SK-N-SH (cell line): ENCODE measurements around the gene ACADS. TPM values are rescaled to one million over a fixed set of nuclear protein-coding genes. Genes with fewer than 3 reads are reported as not detected.

Experiments
- CTCF ChIA-PET: fragments of 300-600, 350-600 bp; formaldehyde crosslinking; extraction: SDS; loops from one replicate; lab custom pipeline; 2021; lab: Yijun Ruan, JAX
- POLR2A ChIA-PET: fragments of 350-600 bp; sonication (Branson Sonifier 250); formaldehyde crosslinking; extraction: SDS; loops from one replicate; lab custom pipeline; 2020; ENCODE audit warnings: antibody characterized with exemption, inconsistent platforms; lab: Yijun Ruan, JAX
- DNase-seq: peaks from one replicate; pipeline ENCODE4 v3.0.0; 2012
- H2AFZ ChIP-seq: fragments of 200-600 bp; sonication (generic); 2 replicates; pipeline ENCODE4 v1.8.1; 2016; ENCODE audit warnings: antibody characterized with exemption, mild to moderate bottlenecking, low read depth
- H3F3A ChIP-seq: fragments of 200-600 bp; sonication (generic); replicated peaks from 2 replicates; pipeline ENCODE3; 2016; ENCODE audit warnings: antibody characterized with exemption, mild to moderate bottlenecking; ENCODE audit not compliant: insufficient read depth
- H3K27ac ChIP-seq, 2 experiments: fragments of 200-500 bp in 1 of 2; fragments of 200-600 bp in 1 of 2; sonication (Bioruptor generic) in 1 of 2; sonication (generic), shearing (Covaris generic) in 1 of 2; 2 replicates each; pipeline versions ENCODE4 v1.5.1 to v1.6.1; 2014 to 2016; ENCODE audit warnings: low read depth in 2 of 2, inconsistent platforms in 1 of 2, low read length in 1 of 2, mild to moderate bottlenecking in 1 of 2, mixed read lengths in 1 of 2
- H3K27me3 ChIP-seq: fragments of 200-600 bp; sonication (generic), shearing (Covaris generic); 2 replicates; pipeline ENCODE4 v1.6.1; 2016; ENCODE audit warnings: mixed run types; ENCODE audit not compliant: insufficient read depth
- H3K36me3 ChIP-seq, 2 experiments: fragments of 200-500 bp in 1 of 2; fragments of 200-600 bp in 1 of 2; sonication (Bioruptor generic) in 1 of 2; sonication (generic) in 1 of 2; replicated peaks in 1 of 2; 2 replicates each; pipeline versions ENCODE3 to v1.5.1; 2014 to 2016; ENCODE audit warnings: low read length in 1 of 2, mild to moderate bottlenecking in 1 of 2; ENCODE audit not compliant: insufficient read depth in 2 of 2, control insufficient read depth in 1 of 2
- H3K4me1 ChIP-seq, 2 experiments: fragments of 200-500 bp in 1 of 2; fragments of 200-600 bp in 1 of 2; sonication (Bioruptor generic) in 1 of 2; sonication (generic), shearing (Covaris generic) in 1 of 2; 2 replicates each; pipeline versions ENCODE4 v1.5.1 to v1.6.1; 2014 to 2016; ENCODE audit warnings: low read depth in 1 of 2, low read length in 1 of 2, mixed run types in 1 of 2; ENCODE audit not compliant: insufficient read depth in 2 of 2, control insufficient read depth in 1 of 2
- H3K4me2 ChIP-seq: fragments of 200-600 bp; sonication (generic), shearing (Covaris generic); 2 replicates; pipeline ENCODE4 v1.6.1; 2017; ENCODE audit warnings: mixed run types
- H3K4me3 ChIP-seq, 2 experiments: fragments of 200-500 bp in 1 of 2; fragments of 200-600 bp in 1 of 2; sonication (Bioruptor generic) in 1 of 2; sonication (generic), shearing (Covaris generic) in 1 of 2; 2 replicates each; pipeline versions ENCODE4 v1.5.1 to v1.8.1; 2014 to 2016; ENCODE audit warnings: low read depth in 2 of 2, inconsistent platforms in 1 of 2, low read length in 1 of 2, mild to moderate bottlenecking in 1 of 2, mixed read lengths in 1 of 2, moderate library complexity in 1 of 2
- H3K79me2 ChIP-seq: fragments of 200-600 bp; sonication (generic); 2 replicates; pipeline ENCODE4 v1.8.1; 2017; ENCODE audit warnings: mild to moderate bottlenecking; ENCODE audit not compliant: insufficient read depth
- H3K9ac ChIP-seq: fragments of 200-600 bp; sonication (generic); 2 replicates; pipeline ENCODE4 v1.6.1; 2017; ENCODE audit warnings: mixed run types
- H3K9me2 ChIP-seq: fragments of 200-600 bp; sonication (generic); 2 replicates; pipeline ENCODE4 v1.6.1; 2017; ENCODE audit warnings: mixed run types
- H3K9me3 ChIP-seq: fragments of 200-600 bp; sonication (generic); 2 replicates; pipeline ENCODE4 v1.6.1; 2017; ENCODE audit warnings: mixed run types, mild to moderate bottlenecking, moderate library complexity
- H4K20me1 ChIP-seq: fragments of 200-600 bp; sonication (generic); 2 replicates; pipeline ENCODE4 v1.6.1; 2017; ENCODE audit warnings: mild to moderate bottlenecking, mixed run types; ENCODE audit not compliant: insufficient read depth
- CTCF ChIP-seq: fragments of 200-600 bp; sonication (generic); IDR thresholded peaks from 2 replicates; pipeline ENCODE4 v1.6.1; 2017; ENCODE audit warnings: antibody characterized with exemption, mild to moderate bottlenecking, moderate library complexity
- ELF1 ChIP-seq: IDR thresholded peaks from 2 replicates; pipeline ENCODE4 v1.4.0; 2012
- EP300 ChIP-seq, 2 experiments: IDR thresholded peaks; 2 replicates each; pipeline versions ENCODE4 v1.4.0 to v1.6.1; 2012; ENCODE audit warnings: borderline replicate concordance in 1 of 2, low read depth in 1 of 2, low read length in 1 of 2
- FOSL2 ChIP-seq: IDR thresholded peaks from 2 replicates; pipeline ENCODE4 v1.4.0; 2012; ENCODE audit warnings: low read depth, mild to moderate bottlenecking, moderate library complexity, borderline replicate concordance
- MAX ChIP-seq: IDR thresholded peaks from 2 replicates; pipeline ENCODE4 v1.4.0; 2012; ENCODE audit warnings: low read depth
- MEF2A ChIP-seq: IDR thresholded peaks from 2 replicates; pipeline ENCODE4 v1.4.0; 2012; ENCODE audit warnings: low read depth, borderline replicate concordance
- MXI1 ChIP-seq: IDR thresholded peaks from 2 replicates; pipeline ENCODE4 v1.6.1; 2012; ENCODE audit warnings: mild to moderate bottlenecking, low read depth, low read length, improper control_type of control experiment
- NRF1 ChIP-seq: IDR thresholded peaks from 2 replicates; pipeline ENCODE4 v1.6.1; 2012; ENCODE audit warnings: low read depth, mild to moderate bottlenecking, low read length
- POLR2AphosphoS5 ChIP-seq: IDR thresholded peaks from 2 replicates; pipeline ENCODE4 v1.6.1; 2012; ENCODE audit warnings: low read depth, low read length
- RAD21 ChIP-seq: IDR thresholded peaks from 2 replicates; pipeline ENCODE4 v1.6.1; 2012; ENCODE audit warnings: mild to moderate bottlenecking, low read length
- RCOR1 ChIP-seq: fragments of 150-350 bp; IDR thresholded peaks from 2 replicates; pipeline ENCODE4 v1.6.1; 2017; ENCODE audit warnings: antibody characterized with exemption, low read length
- REST ChIP-seq: IDR thresholded peaks from 2 replicates; pipeline ENCODE4 v1.6.1; 2012; ENCODE audit warnings: mild to moderate bottlenecking, low read depth, low read length, moderate library complexity
- RFX5 ChIP-seq: IDR thresholded peaks from 2 replicates; pipeline ENCODE4 v1.6.1; 2012; ENCODE audit warnings: mild to moderate bottlenecking, improper control_type of control experiment, low read length
- SIN3A ChIP-seq: IDR thresholded peaks from 2 replicates; pipeline ENCODE4 v1.6.1; 2012; ENCODE audit warnings: low read depth, mild to moderate bottlenecking, low read length, moderate library complexity, borderline replicate concordance
- TAF1 ChIP-seq: IDR thresholded peaks from 2 replicates; pipeline ENCODE4 v1.6.1; 2012; ENCODE audit warnings: low read depth, mild to moderate bottlenecking, low read length, moderate library complexity, borderline replicate concordance
- TEAD4 ChIP-seq: IDR thresholded peaks from 2 replicates; pipeline ENCODE4 v1.4.0; 2012; ENCODE audit warnings: mild to moderate bottlenecking, borderline replicate concordance; ENCODE audit not compliant: insufficient read depth
- WGBS: methylation state at CpG from one replicate; pipeline ENCODE4 v1.1.6; 2017; ENCODE audit warnings: low lambda C conversion rate; 5-methylcytosine and 5-hydroxymethylcytosine counted together
- polyA plus RNA-seq, 3 experiments: library from polyadenylated mRNA; depleted of rRNA; stranded (reverse); fragments of >200 nt; gene quantifications; 2 replicates each; pipeline ENCODE4 v1.2.3, GENCODE V29; 2012
- TF ChIP-seq, protein P1 (sequence below): fragments of 150-350 bp; IDR thresholded peaks from 2 replicates; pipeline ENCODE4 v1.6.1; 2016; ENCODE audit warnings: mild to moderate bottlenecking, low read depth, low read length
- TF ChIP-seq, protein P2 (sequence below): IDR thresholded peaks from 2 replicates; pipeline ENCODE4 v1.4.0; 2012; ENCODE audit warnings: low read depth, borderline replicate concordance

The ACADS gene
- polyA plus RNA-seq, 1 of the 3 experiments (the other 2 are of a cell fraction): 4.9 TPM

- no peak for TF ChIP-seq MEF2A
- TF ChIP-seq POLR2AphosphoS5: peak; percentile 87
- TF ChIP-seq TAF1: peak; percentile 71
- no peak for TF ChIP-seq TEAD4
- TF ChIP-seq ELF1: no peak
- TF ChIP-seq FOSL2: no peak
- no peak for TF ChIP-seq CTCF
- no peak for TF ChIP-seq EP300 (IDR thresholded peaks at IDR 0.05; ENCODE audit: borderline replicate concordance in 1 of 2, low read depth in 1 of 2, low read length in 1 of 2)
- TF ChIP-seq, protein P1, sequence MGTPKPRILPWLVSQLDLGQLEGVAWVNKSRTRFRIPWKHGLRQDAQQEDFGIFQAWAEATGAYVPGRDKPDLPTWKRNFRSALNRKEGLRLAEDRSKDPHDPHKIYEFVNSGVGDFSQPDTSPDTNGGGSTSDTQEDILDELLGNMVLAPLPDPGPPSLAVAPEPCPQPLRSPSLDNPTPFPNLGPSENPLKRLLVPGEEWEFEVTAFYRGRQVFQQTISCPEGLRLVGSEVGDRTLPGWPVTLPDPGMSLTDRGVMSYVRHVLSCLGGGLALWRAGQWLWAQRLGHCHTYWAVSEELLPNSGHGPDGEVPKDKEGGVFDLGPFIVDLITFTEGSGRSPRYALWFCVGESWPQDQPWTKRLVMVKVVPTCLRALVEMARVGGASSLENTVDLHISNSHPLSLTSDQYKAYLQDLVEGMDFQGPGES: no peak
- TF ChIP-seq RFX5: peak; percentile 76
Observed at GRCh38 chr12:120686151-120686689, 39.4 kb upstream of the ACADS start (continued).

- H3K4me2 ChIP-seq: peak within 1 kb of the TSS; percentile 81
- H3K27ac ChIP-seq: peak within 1 kb of the TSS; percentile 98 to 99
- peak within 1 kb of the TSS; percentile 94 for H2AFZ ChIP-seq
- no peaks in the 10 kb centered on the region for H3K27me3 ChIP-seq
- ChIA-PET CTCF (interaction anchor here (0.7 to 5.6 kb wide), 7 partner anchors 14 to 286 kb away, joined by 3 to 34 read pairs (median 3); no protein-coding TSS in a partner anchor), POLR2A (interaction anchor here (0.6 to 1.2 kb wide), 6 partner anchors 16 to 446 kb away, joined by 3 to 5 read pairs (median 3); partner anchors contain the start of genes P2RX7 and POP5)
- H3K4me3 ChIP-seq: peak within 1 kb of the TSS; percentile 87 to 90
- peak; percentile 99 for DNase-seq
- H3K36me3 ChIP-seq: no peaks in the 10 kb centered on the region
- H3K4me1 ChIP-seq: peaks cover 4 to 19% of the 10 kb centered on the region in 2 experiments; a peak in 3 of 4 replicates
- WGBS: 2% methylated on average over 42 of the region's 84 CpGs
- H3K9me3 ChIP-seq: no peaks in the 10 kb centered on the region
- H3K9me2 ChIP-seq: no peaks in the 10 kb centered on the region
- peaks cover 49% of the 10 kb centered on the region for H3K79me2 ChIP-seq
- H3F3A ChIP-seq: peaks cover 4% of the 10 kb centered on the region
- H4K20me1 ChIP-seq: peaks cover 40% of the 10 kb centered on the region
- peak within 1 kb of the TSS; percentile 88 for H3K9ac ChIP-seq
- TF ChIP-seq, protein P2, sequence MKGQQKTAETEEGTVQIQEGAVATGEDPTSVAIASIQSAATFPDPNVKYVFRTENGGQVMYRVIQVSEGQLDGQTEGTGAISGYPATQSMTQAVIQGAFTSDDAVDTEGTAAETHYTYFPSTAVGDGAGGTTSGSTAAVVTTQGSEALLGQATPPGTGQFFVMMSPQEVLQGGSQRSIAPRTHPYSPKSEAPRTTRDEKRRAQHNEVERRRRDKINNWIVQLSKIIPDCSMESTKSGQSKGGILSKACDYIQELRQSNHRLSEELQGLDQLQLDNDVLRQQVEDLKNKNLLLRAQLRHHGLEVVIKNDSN: 0 out of 2 replicates have a peak, but pooled peaks have one; percentile 26
- TF ChIP-seq RAD21 (peak; percentile 33; the same call in 1 of the 2 replicates), MAX (peak; percentile 24; the same call in 1 of the 2 replicates), RFX5 (peak; percentile 82), TEAD4 (no peak), SIN3A (0 out of 2 replicates have a peak, but pooled peaks have one; percentile 36), NRF1 (peak; percentile 38; the same call in 1 of the 2 replicates), RCOR1 (peak; percentile 31; the same call in 1 of the 2 replicates), FOSL2 (no peak), ELF1 (peak; percentile 94), MXI1 (peak; percentile 82), REST (0 out of 2 replicates have a peak, but pooled peaks have one; percentile 32)
- TF ChIP-seq, protein P1: peak; percentile 49; the same call in 1 of the 2 replicates
Observed at GRCh38 chr12:120686690-120687577, 38.7 kb upstream of the ACADS start, which contains the start of gene MLEC. MLEC (plus strand) TSS chr12:120687149; CDS start chr12:120687297, 148 bp downstream.
